ENCODE data around the gene KLHL41.

Gene KLHL41

GRCh38 chr2:169480079-169480465, 29.4 kb upstream of the KLHL41 start:
- H3K27ac ChIP-seq (replicated peaks; ENCODE audit: low read length): no peak overlapping the region

GRCh38 chr2:169485650-169486138, 23.8 kb upstream of the KLHL41 start:
- no peak overlapping the region for H2BK15ac ChIP-seq (ENCODE audit: low read length)
- no peak overlapping the region for H2BK120ac ChIP-seq (ENCODE audit: low read depth, low read length)
- H3K14ac ChIP-seq (ENCODE audit: low read length): no peak overlapping the region
- no peak for DNase-seq (ENCODE audit: low spot score)
- no peak overlapping the region for H4K8ac ChIP-seq (ENCODE audit: low read depth, low read length)
- H2BK5ac ChIP-seq (ENCODE audit: low read length): no peak overlapping the region
- no peak overlapping the region for H3K4me3 ChIP-seq (ENCODE audit: low read length in 2 of 2)
- H3K27ac ChIP-seq (replicated peaks; ENCODE audit: low read length): no peak overlapping the region
- H3K18ac ChIP-seq (ENCODE audit: low read length): no peak overlapping the region
- no peak overlapping the region for H3K4me2 ChIP-seq (ENCODE audit: insufficient read depth, low read length, poor library complexity, severe bottlenecking)
- H3K79me1 ChIP-seq (ENCODE audit: low read depth, low read length): no peaks in the 10 kb centered on the region
- peaks cover 0 to 19% of the 10 kb centered on the region in 2 donors for H3K36me3 ChIP-seq (replicated peaks in 1 of 2; ENCODE audit: control insufficient read depth in 2 of 2, insufficient read depth in 2 of 2, low read length in 2 of 2)
- H2AFZ ChIP-seq (ENCODE audit: low read length): no peak overlapping the region
- H3K27me3 ChIP-seq (ENCODE audit: control insufficient read depth in 3 of 3, insufficient read depth in 3 of 3, low read depth in 1 of 3, low read length in 3 of 3): no peaks in the 10 kb centered on the region
- no peaks in the 10 kb centered on the region for H3K4me1 ChIP-seq (ENCODE audit: control insufficient read depth in 2 of 2, insufficient read depth in 1 of 2, low read depth in 1 of 2, low read length in 2 of 2)
- H2BK12ac ChIP-seq (ENCODE audit: low read length): no peak overlapping the region
- no peak overlapping the region for H3K4ac ChIP-seq (ENCODE audit: low read length)
- no peak overlapping the region for H2AK5ac ChIP-seq (ENCODE audit: low read depth, low read length)
- no CpG with 5 or more reads among the region's 1 CpG for WGBS, 2 donors (ENCODE audit: extremely low coverage in 2 of 2, insufficient read length in 2 of 2, insufficient replicate concordance in 1 of 2)
- no peak overlapping the region for H3K9ac ChIP-seq (ENCODE audit: low read depth, low read length, poor library complexity)
- no peak overlapping the region for H4K91ac ChIP-seq (ENCODE audit: low read depth, low read length, poor library complexity)
- H3K9me3 ChIP-seq (replicated peaks in 1 of 2; ENCODE audit: control insufficient read depth in 2 of 2, insufficient read depth in 1 of 2, low read depth in 1 of 2, low read length in 2 of 2): peaks cover 0 to 3% of the 10 kb centered on the region in 2 donors
- H3K23ac ChIP-seq (ENCODE audit: low read depth, low read length, poor library complexity): no peak overlapping the region

More at GRCh38 chr2:169480079-169480465, 29.4 kb upstream of the KLHL41 start:
- H2BK120ac ChIP-seq (ENCODE audit: low read depth, low read length): no peak overlapping the region
- H2BK12ac ChIP-seq (ENCODE audit: low read length): no peak overlapping the region
- peak overlapping the region; percentile 96 for H2AFZ ChIP-seq (ENCODE audit: low read length)
- H3K14ac ChIP-seq (ENCODE audit: low read length): no peak overlapping the region
- H4K8ac ChIP-seq (ENCODE audit: low read depth, low read length): no peak overlapping the region
- no peak for DNase-seq (ENCODE audit: low spot score)
- H3K4me3 ChIP-seq (ENCODE audit: low read length in 2 of 2): peak overlapping the region; percentile 81 to 84
- no peak overlapping the region for H4K91ac ChIP-seq (ENCODE audit: low read depth, low read length, poor library complexity)
- no peak overlapping the region for H2BK5ac ChIP-seq (ENCODE audit: low read length)
- peaks cover 0 to 2% of the 10 kb centered on the region in 2 donors for H3K4me1 ChIP-seq (ENCODE audit: control insufficient read depth in 2 of 2, insufficient read depth in 1 of 2, low read depth in 1 of 2, low read length in 2 of 2)
- WGBS, 2 donors (ENCODE audit: extremely low coverage in 2 of 2, insufficient read length in 2 of 2, insufficient replicate concordance in 1 of 2): no CpG with 5 or more reads among the region's 9 CpGs
- peaks cover 0 to 11% of the 10 kb centered on the region in 2 donors for H3K36me3 ChIP-seq (replicated peaks in 1 of 2; ENCODE audit: control insufficient read depth in 2 of 2, insufficient read depth in 2 of 2, low read length in 2 of 2)
- H3K27me3 ChIP-seq (ENCODE audit: control insufficient read depth in 3 of 3, insufficient read depth in 3 of 3, low read depth in 1 of 3, low read length in 3 of 3): peaks cover 0 to 4% (median 4%) of the 10 kb centered on the region in 3 experiments
- no peaks in the 10 kb centered on the region for H3K79me1 ChIP-seq (ENCODE audit: low read depth, low read length)
- no peak overlapping the region for H2AK5ac ChIP-seq (ENCODE audit: low read depth, low read length)
- no peak overlapping the region for H3K9ac ChIP-seq (ENCODE audit: low read depth, low read length, poor library complexity)
- H3K4ac ChIP-seq (ENCODE audit: low read length): no peak overlapping the region
- no peak overlapping the region for H3K18ac ChIP-seq (ENCODE audit: low read length)
- peak overlapping the region; percentile 79 for H3K4me2 ChIP-seq (ENCODE audit: insufficient read depth, low read length, poor library complexity, severe bottlenecking)
- no peak overlapping the region for H3K23ac ChIP-seq (ENCODE audit: low read depth, low read length, poor library complexity)
- H2BK15ac ChIP-seq (ENCODE audit: low read length): no peak overlapping the region
- no peaks in the 10 kb centered on the region for H3K9me3 ChIP-seq (replicated peaks in 1 of 2; ENCODE audit: control insufficient read depth in 2 of 2, insufficient read depth in 1 of 2, low read depth in 1 of 2, low read length in 2 of 2)

- no peak overlapping the region for H4K91ac ChIP-seq (ENCODE audit: low read depth, low read length, poor library complexity)
- H2BK120ac ChIP-seq (ENCODE audit: low read depth, low read length): no peak overlapping the region
- H3K9me3 ChIP-seq (replicated peaks in 1 of 2; ENCODE audit: control insufficient read depth in 2 of 2, insufficient read depth in 1 of 2, low read depth in 1 of 2, low read length in 2 of 2): peaks cover 0 to 5% of the 10 kb centered on the region in 2 donors
- H2AK5ac ChIP-seq (ENCODE audit: low read depth, low read length): no peak overlapping the region
- H2BK12ac ChIP-seq (ENCODE audit: low read length): no peak overlapping the region
- H4K8ac ChIP-seq (ENCODE audit: low read depth, low read length): no peak overlapping the region
- H3K14ac ChIP-seq (ENCODE audit: low read length): no peak overlapping the region
- H3K4me2 ChIP-seq (ENCODE audit: insufficient read depth, low read length, poor library complexity, severe bottlenecking): no peak overlapping the region
- no peak overlapping the region for H3K4me3 ChIP-seq (ENCODE audit: low read length in 2 of 2)
- H3K27ac ChIP-seq (replicated peaks; ENCODE audit: low read length): no peak overlapping the region
- H3K4ac ChIP-seq (ENCODE audit: low read length): no peak overlapping the region
- H3K36me3 ChIP-seq (replicated peaks in 1 of 2; ENCODE audit: control insufficient read depth in 2 of 2, insufficient read depth in 2 of 2, low read length in 2 of 2): peaks cover 0 to 21% of the 10 kb centered on the region in 2 donors
- H2AFZ ChIP-seq (ENCODE audit: low read length): no peak overlapping the region
- no peaks in the 10 kb centered on the region for H3K79me1 ChIP-seq (ENCODE audit: low read depth, low read length)
- H3K4me1 ChIP-seq (ENCODE audit: control insufficient read depth in 2 of 2, insufficient read depth in 1 of 2, low read depth in 1 of 2, low read length in 2 of 2): no peaks in the 10 kb centered on the region
- no peak overlapping the region for H2BK5ac ChIP-seq (ENCODE audit: low read length)
- no peak overlapping the region for H2BK15ac ChIP-seq (ENCODE audit: low read length)
- H3K18ac ChIP-seq (ENCODE audit: low read length): no peak overlapping the region
- H3K9ac ChIP-seq (ENCODE audit: low read depth, low read length, poor library complexity): no peak overlapping the region
- no peak overlapping the region for H3K23ac ChIP-seq (ENCODE audit: low read depth, low read length, poor library complexity)
- no peaks in the 10 kb centered on the region for H3K27me3 ChIP-seq (ENCODE audit: control insufficient read depth in 3 of 3, insufficient read depth in 3 of 3, low read depth in 1 of 3, low read length in 3 of 3)
- no peak for DNase-seq (ENCODE audit: low spot score)
Measured at GRCh38 chr2:169486487-169486886, 23.0 kb upstream of the KLHL41 start.

GRCh38 chr2:169490834-169491233, 18.7 kb upstream of the KLHL41 start:
- Histone ChIP-seq H3K9ac (ENCODE audit: low read depth, low read length, poor library complexity) (no peak overlapping the region), H3K4ac (ENCODE audit: low read length) (no peak overlapping the region), H4K8ac (ENCODE audit: low read depth, low read length) (no peak overlapping the region), H3K79me1 (ENCODE audit: low read depth, low read length) (no peaks in the 10 kb centered on the region), H2AK5ac (ENCODE audit: low read depth, low read length) (no peak overlapping the region), H3K4me1 (ENCODE audit: control insufficient read depth in 2 of 2, insufficient read depth in 1 of 2, low read depth in 1 of 2, low read length in 2 of 2) (no peaks in the 10 kb centered on the region), H3K27me3 (ENCODE audit: control insufficient read depth in 3 of 3, insufficient read depth in 3 of 3, low read depth in 1 of 3, low read length in 3 of 3) (no peaks in the 10 kb centered on the region), H3K4me3 (ENCODE audit: low read length in 2 of 2) (no peak overlapping the region), H2AFZ (ENCODE audit: low read length) (no peak overlapping the region), H2BK5ac (ENCODE audit: low read length) (no peak overlapping the region), H4K91ac (ENCODE audit: low read depth, low read length, poor library complexity) (no peak overlapping the region), H2BK15ac (ENCODE audit: low read length) (no peak overlapping the region), H2BK120ac (ENCODE audit: low read depth, low read length) (no peak overlapping the region), H3K4me2 (ENCODE audit: insufficient read depth, low read length, poor library complexity, severe bottlenecking) (no peak overlapping the region), H3K18ac (ENCODE audit: low read length) (no peak overlapping the region), H3K27ac (replicated peaks; ENCODE audit: low read length) (no peak overlapping the region), H3K14ac (ENCODE audit: low read length) (no peak overlapping the region), H3K36me3 (replicated peaks in 1 of 2; ENCODE audit: control insufficient read depth in 2 of 2, insufficient read depth in 2 of 2, low read length in 2 of 2) (peaks cover 0 to 4% of the 10 kb centered on the region in 2 donors), H2BK12ac (ENCODE audit: low read length) (no peak overlapping the region), H3K9me3 (replicated peaks in 1 of 2; ENCODE audit: control insufficient read depth in 2 of 2, insufficient read depth in 1 of 2, low read depth in 1 of 2, low read length in 2 of 2) (peaks cover 0 to 5% of the 10 kb centered on the region in 2 donors), H3K23ac (ENCODE audit: low read depth, low read length, poor library complexity) (no peak overlapping the region)
- no peak for DNase-seq (ENCODE audit: low spot score)
